HepG2 (cell line): ENCODE results near the gene ITGAE. TPM values are rescaled to one million over a fixed set of nuclear protein-coding genes. Genes with fewer than 3 reads are reported as not detected.

ENCODE experiments used
- ATAC-seq: fragments of 200-7000 bp; cut with Tn5 transposase; 3 replicates; pipeline ENCODE4 v1.9.1; 2020; ENCODE audit warnings: mild to moderate bottlenecking, moderate library complexity
- BruUV-seq: library from RNA; stranded (reverse); fragments of 400-500 nt; replicated peaks from 2 replicates; lab custom pipeline; 2021; lab: Mats Ljungman, UMichigan
- CTCF ChIA-PET: fragments of 300-600 bp; formaldehyde crosslinking; extraction: SDS; loops from one replicate; lab custom pipeline; 2021; ENCODE audit warnings: low total read pairs, inconsistent platforms, low intra/inter-chr PET ratio; lab: Yijun Ruan, JAX
- POLR2A ChIA-PET: fragments of 350-600 bp; sonication (Branson Sonifier 250); formaldehyde crosslinking; loops from one replicate; lab custom pipeline; 2020; ENCODE audit warnings: antibody characterized with exemption, inconsistent platforms; lab: Yijun Ruan, JAX
- DNase-seq: peaks from one replicate; pipeline ENCODE4 v3.0.0-alpha.2; 2015; ENCODE audit warnings: low spot score
- FAIRE-seq: peaks from 3 replicates; lab custom pipeline; 2011; peaks lifted over from hg19 to GRCh38; lab: Jason Lieb, UNC
- H2AFZ ChIP-seq: one replicate; pipeline ENCODE4 v1.6.1; 2011; ENCODE audit warnings: low read length, inconsistent platforms
- H3K27ac ChIP-seq: fragments of 300-600 bp; 3 replicates; pipeline ENCODE4 v1.8.0; 2011; ENCODE audit warnings: mixed run types, mild to moderate bottlenecking, mixed read lengths, low read length, inconsistent platforms; ENCODE audit not compliant: insufficient read depth; ENCODE audit errors: extremely low read length
- H3K27me3 ChIP-seq, 2 experiments: fragments of 200-600 bp in 1 of 2; 2 replicates in 1 of 2; 3 replicates in 1 of 2; pipeline versions ENCODE4 v1.6.0 to v1.8.0; 2011; ENCODE audit warnings: low read length in 2 of 2, mild to moderate bottlenecking in 2 of 2, moderate library complexity in 2 of 2, inconsistent platforms in 1 of 2; ENCODE audit not compliant: insufficient read depth in 2 of 2, control insufficient read depth in 1 of 2
- H3K36me3 ChIP-seq, 2 experiments: fragments of 200-600 bp in 1 of 2; replicated peaks in 1 of 2; 2 replicates in 1 of 2; 3 replicates in 1 of 2; pipeline versions ENCODE4 v1.5.1 to v1.8.0; 2011; ENCODE audit warnings: low read length in 2 of 2, inconsistent platforms in 1 of 2; ENCODE audit not compliant: insufficient read depth in 2 of 2, control insufficient read depth in 1 of 2
- H3K4me1 ChIP-seq: 2 replicates; pipeline ENCODE4 v1.5.1; 2012; ENCODE audit warnings: low read length, inconsistent platforms; ENCODE audit not compliant: insufficient read depth
- H3K4me2 ChIP-seq: 2 replicates; pipeline ENCODE4 v1.6.0; 2011; ENCODE audit warnings: low read depth, low read length, inconsistent platforms
- H3K4me3 ChIP-seq, 3 experiments: fragments of 200-600 bp in 1 of 3; sonication (generic), shearing (Covaris generic) in 1 of 3; replicated peaks in 1 of 3; 2 replicates each; pipeline ENCODE4 v1.5.1; 2011 to 2016; ENCODE audit warnings: low read length in 3 of 3, inconsistent platforms in 2 of 3, low read depth in 2 of 3, mild to moderate bottlenecking in 2 of 3, control low read depth in 1 of 3, mixed read lengths in 1 of 3; ENCODE audit not compliant: insufficient read depth in 1 of 3
- H3K79me2 ChIP-seq: one replicate; pipeline ENCODE4 v1.6.1; 2011; ENCODE audit warnings: low read length, inconsistent platforms; ENCODE audit not compliant: insufficient read depth
- H3K9ac ChIP-seq: 2 replicates; pipeline ENCODE4 v1.6.0; 2011; ENCODE audit warnings: mild to moderate bottlenecking, low read depth, low read length, inconsistent platforms; ENCODE audit not compliant: insufficient read depth
- H3K9me3 ChIP-seq: 2 replicates; pipeline ENCODE4 v1.5.1; 2012; ENCODE audit warnings: mild to moderate bottlenecking, low read length
- H4K20me1 ChIP-seq: 2 replicates; pipeline ENCODE4 v1.6.0; 2011; ENCODE audit warnings: inconsistent platforms, mild to moderate bottlenecking, low read length, moderate library complexity; ENCODE audit not compliant: insufficient read depth
- ATF6 ChIP-seq: sonication (generic); formaldehyde crosslinking; conservative IDR thresholded peaks from 2 replicates; pipeline ENCODE4 v1.4.0; 2020; ENCODE audit warnings: missing genetic modification reagents
- DNMT1 ChIP-seq: sonication (generic); formaldehyde crosslinking; IDR thresholded peaks from 2 replicates; pipeline ENCODE4 v1.5.1; 2020; ENCODE audit warnings: mild to moderate bottlenecking, missing genetic modification reagents
- FOXA3 ChIP-seq: IDR thresholded peaks from 2 replicates; pipeline ENCODE4 v1.6.1; 2016; ENCODE audit warnings: missing genetic modification reagents, missing compliant biosample characterization
- HNRNPK ChIP-seq: fragments of 200-400 bp; formaldehyde crosslinking; IDR thresholded peaks from 2 replicates; pipeline ENCODE4 v1.6.1; 2018; ENCODE audit warnings: low read length, low read depth, moderate library complexity, mild to moderate bottlenecking; ENCODE audit not compliant: poor library complexity, severe bottlenecking
- KDM5B ChIP-seq: sonication (generic); formaldehyde crosslinking; IDR thresholded peaks from 2 replicates; pipeline ENCODE4 v1.4.0; 2020; ENCODE audit warnings: missing genetic modification reagents, mild to moderate bottlenecking, borderline replicate concordance
- PAF1 ChIP-seq: IDR thresholded peaks from 2 replicates; pipeline ENCODE4 v1.6.1; 2016; ENCODE audit warnings: missing genetic modification reagents, missing compliant biosample characterization
- THRA ChIP-seq: sonication (generic); formaldehyde crosslinking; IDR thresholded peaks from 2 replicates; pipeline ENCODE4 v1.4.0; 2020; ENCODE audit warnings: missing genetic modification reagents, borderline replicate concordance
- ZNF496 ChIP-seq: sonication (generic); formaldehyde crosslinking; IDR thresholded peaks from 2 replicates; pipeline ENCODE4 v1.8.1; 2023; ENCODE audit warnings: mild to moderate bottlenecking, moderate library complexity, missing genetic modification reagents; ENCODE audit not compliant: insufficient replicate concordance
- WGBS: methylation state at CpG from one replicate; pipeline ENCODE4 v1.1.6; 2017; ENCODE audit warnings: low lambda C conversion rate; 5-methylcytosine and 5-hydroxymethylcytosine counted together
- in situ Hi-C: cut with HindIII; loops from 2 replicates; pipeline ENCODE4 v1.10.0; 2017; ENCODE audit warnings: low pct_unique_long_range_greater_than_20kb; ENCODE audit not compliant: extremely low pct_ligation_motif_present
- intact Hi-C: fragments of 100-400 bp; cut with micrococcal nuclease; formaldehyde crosslinking; loops from one replicate; pipeline ENCODE4 v1.10.0; 2022; ENCODE audit not compliant: unreplicated experiment
- polyA plus RNA-seq, 8 experiments: library from polyadenylated mRNA; depleted of rRNA in 3 of 8; stranded (reverse) in 7 of 8; unstranded in 1 of 8; fragments of >200 nt; fragmentation: Illumina TruSeq in 4 of 8; extraction: Trizol in 4 of 8; gene quantifications; 2 replicates each; pipeline versions ENCODE4 v1.2.1 to v1.2.3, GENCODE V29; 2011 to 2016; ENCODE audit warnings: low read depth in 4 of 8, missing spikeins in 1 of 8, mixed read lengths in 1 of 8; ENCODE audit not compliant: insufficient read depth in 1 of 8
- total RNA-seq, 5 experiments: library from RNA; depleted of rRNA; stranded (reverse); fragments of >200 nt; fragmentation: Illumina TruSeq; extraction: Trizol; gene quantifications; 2 replicates each; pipeline ENCODE4 v1.2.3, GENCODE V29; 2016; ENCODE audit warnings: low read depth in 1 of 5

Gene ITGAE
- total and polyA plus RNA-seq, 2 of the 13 experiments (the other 11 are each of a cell fraction or from before 2014, with no cell fraction given), result 42.3 to 49.0 TPM

- TF ChIP-seq ATF6 (no peak), PAF1 (CRISPR knock-in tag) (no peak)
Observed at GRCh38 chr17:3754066-3754457, 46.9 kb downstream of the ITGAE start (continued).

GRCh38 chr17:3753624-3754023, 47.4 kb downstream of the ITGAE start:
- TF ChIP-seq HNRNPK (no peak), ZNF496 (CRISPR knock-in tag) (no peak), KDM5B (CRISPR knock-in tag) (no peak), DNMT1 (CRISPR knock-in tag) (no peak), FOXA3 (CRISPR knock-in tag) (no peak), THRA (no peak)
- TF ChIP-seq, all 625 proteins: peak for 0
- H3K27ac ChIP-seq, result no peak overlapping the region
- H3K4me2 ChIP-seq, result no peak overlapping the region
- H2AFZ ChIP-seq, result no peak overlapping the region
- in situ Hi-C loops, result no loop called here
- WGBS, result 31% methylated on average over 7 of the region's 12 CpGs
- intact Hi-C loops, result no loop called here
- no peaks in the 10 kb centered on the region; a peak in 2 of 5 replicates for H3K27me3 ChIP-seq
- ATAC-seq (no peak), DNase-seq (no peak), FAIRE-seq (no peak)
- no peak overlapping the region for H3K9ac ChIP-seq
- no peaks in the 10 kb centered on the region for H3K9me3 ChIP-seq
- no peak overlapping the region for H3K4me3 ChIP-seq
- no peaks in the 10 kb centered on the region for H4K20me1 ChIP-seq
- peaks cover 6% of the 10 kb centered on the region for H3K4me1 ChIP-seq
- BruUV-seq, result no TSS peak
- H3K79me2 ChIP-seq, result no peaks in the 10 kb centered on the region
- POLR2A ChIA-PET, result no interaction called here
- H3K36me3 ChIP-seq, result no peaks in the 10 kb centered on the region
- CTCF ChIA-PET, result no interaction called here
